IPS DF 6.9 (cell line): ENCODE results near the gene PLCH2.

Experiments used
- DNase-seq: peaks from one replicate; pipeline ENCODE4 v3.0.0-alpha.2; 2013; ENCODE audit warnings: low read depth, low spot score
- H3K27ac ChIP-seq: one replicate; pipeline ENCODE4 v1.5.1; 2013; ENCODE audit warnings: low read length, control low read depth
- H3K27me3 ChIP-seq: 2 replicates; pipeline ENCODE4 v1.6.1; 2013; ENCODE audit warnings: mild to moderate bottlenecking, low read length; ENCODE audit not compliant: control insufficient read depth, insufficient read depth
- H3K36me3 ChIP-seq: 2 replicates; pipeline ENCODE4 v1.6.1; 2013; ENCODE audit warnings: low read length; ENCODE audit not compliant: control insufficient read depth, insufficient read depth
- H3K4me1 ChIP-seq: 2 replicates; pipeline ENCODE4 v1.6.1; 2013; ENCODE audit warnings: low read length; ENCODE audit not compliant: control insufficient read depth, insufficient read depth
- H3K4me3 ChIP-seq: 2 replicates; pipeline ENCODE4 v1.5.1; 2013; ENCODE audit warnings: mild to moderate bottlenecking, low read length
- H3K9me3 ChIP-seq: 2 replicates; pipeline ENCODE4 v1.6.1; 2013; ENCODE audit warnings: low read length, inconsistent platforms; ENCODE audit not compliant: control insufficient read depth, insufficient read depth
- WGBS: extraction: QIAGEN DNeasy Blood & Tissue Kit; methylation state at CpG from one replicate; pipeline ENCODE4 v1.1.7; 2013; ENCODE audit warnings: mixed read lengths, missing lambda C conversion rate; ENCODE audit not compliant: insufficient read length, insufficient coverage; 5-methylcytosine and 5-hydroxymethylcytosine counted together

Gene PLCH2

GRCh38 chr1:2497891-2498290, 21.8 kb downstream of the PLCH2 start:
- WGBS, result no CpG with 5 or more reads among the region's 4 CpGs
- Histone ChIP-seq H3K4me3 (no peak overlapping the region), H3K36me3 (no peaks in the 10 kb centered on the region; the same call in 1 of the 2 replicates), H3K27me3 (no peaks in the 10 kb centered on the region), H3K9me3 (no peaks in the 10 kb centered on the region), H3K4me1 (no peaks in the 10 kb centered on the region), H3K27ac (no peak overlapping the region)
- DNase-seq, result no peak

DNA sequence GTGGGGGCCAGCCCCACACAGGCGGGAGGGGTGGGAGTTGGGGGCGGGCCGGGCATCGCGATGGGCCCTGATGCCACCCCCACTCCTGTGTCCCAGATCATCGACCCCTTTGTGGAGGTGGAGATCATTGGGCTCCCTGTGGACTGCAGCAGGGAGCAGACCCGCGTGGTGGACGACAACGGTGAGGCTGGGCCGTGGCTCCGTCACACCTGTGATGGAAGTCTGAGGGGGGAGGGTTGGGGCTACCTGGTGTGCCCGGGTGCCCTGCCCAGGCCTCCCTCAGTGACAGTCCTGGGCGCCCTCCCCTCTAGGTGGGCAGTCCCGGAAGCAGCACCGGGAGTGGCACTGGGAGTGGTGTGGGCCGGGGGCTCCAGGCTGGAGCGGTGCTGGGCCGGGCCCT, 22.6 kb downstream of the PLCH2 start:
- no peaks in the 10 kb centered on the region; the same call in 1 of the 2 replicates for H3K36me3 ChIP-seq
- H3K4me3 ChIP-seq, result no peak overlapping the region
- no peak for DNase-seq
- no CpG with 5 or more reads among the region's 19 CpGs for WGBS
- H3K4me1 ChIP-seq, result no peaks in the 10 kb centered on the region
- no peaks in the 10 kb centered on the region for H3K27me3 ChIP-seq
- no peaks in the 10 kb centered on the region for H3K9me3 ChIP-seq
- H3K27ac ChIP-seq, result no peak overlapping the region

- Histone ChIP-seq H3K27me3 (no peaks in the 10 kb centered on the region), H3K27ac (no peak overlapping the region), H3K4me3 (no peak overlapping the region), H3K36me3 (no peaks in the 10 kb centered on the region; the same call in 1 of the 2 replicates), H3K9me3 (no peaks in the 10 kb centered on the region), H3K4me1 (no peaks in the 10 kb centered on the region)
- WGBS, result no CpG with 5 or more reads among the region's 4 CpGs
- no peak for DNase-seq
Observed at GRCh38 chr1:2499260-2499659, 23.2 kb downstream of the PLCH2 start.

- WGBS, result no CpG with 5 or more reads among the region's 19 CpGs
- DNase-seq, result no peak
- no peak overlapping the region for H3K27ac ChIP-seq
- H3K4me3 ChIP-seq, result no peak overlapping the region
- H3K9me3 ChIP-seq, result no peaks in the 10 kb centered on the region
- H3K27me3 ChIP-seq, result no peaks in the 10 kb centered on the region
- H3K36me3 ChIP-seq, result no peaks in the 10 kb centered on the region; the same call in 1 of the 2 replicates
- no peaks in the 10 kb centered on the region for H3K4me1 ChIP-seq
Observed at GRCh38 chr1:2499986-2500596, 24.0 kb downstream of the PLCH2 start.

DNA sequence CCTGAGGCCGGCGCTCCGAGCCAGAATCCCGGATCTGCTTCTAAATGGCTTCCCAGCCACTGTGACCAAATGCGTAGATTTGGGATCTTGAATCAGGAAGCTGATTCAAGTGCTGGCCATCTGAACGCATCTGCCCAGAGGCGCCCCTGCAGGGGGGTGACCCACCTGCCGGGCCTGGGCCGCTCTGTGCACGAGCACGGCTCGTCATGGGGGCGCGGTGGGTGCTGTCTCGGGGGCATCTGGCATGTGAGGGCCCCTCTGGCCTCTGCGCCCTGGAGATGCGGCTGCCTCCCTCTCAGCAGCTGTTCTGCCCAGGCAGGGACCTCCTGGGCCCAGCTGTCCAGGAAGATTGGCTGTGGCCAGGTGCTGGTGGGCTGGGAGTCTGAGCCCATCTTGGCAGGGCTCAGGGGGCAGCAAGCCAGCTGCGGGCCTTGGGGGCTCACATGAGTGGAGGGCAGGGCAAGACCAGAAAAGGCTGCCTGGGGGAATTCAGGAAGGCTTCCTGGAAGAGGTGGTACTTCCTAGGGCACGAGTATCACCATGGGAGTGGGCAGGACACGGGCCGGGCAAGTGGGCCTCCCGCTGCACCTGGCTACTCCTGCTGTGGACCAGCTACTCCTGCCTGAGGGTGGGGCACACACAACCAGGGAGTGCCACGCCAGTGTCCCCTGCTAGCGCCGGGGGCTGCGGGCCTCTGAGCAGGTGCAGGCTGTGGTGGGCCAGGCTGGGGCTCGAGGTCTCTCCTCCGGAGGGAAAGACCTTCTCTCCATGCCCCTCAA, 25.1 kb downstream of the PLCH2 start:
- no peaks in the 10 kb centered on the region for H3K9me3 ChIP-seq
- DNase-seq, result no peak
- no peak overlapping the region for H3K4me3 ChIP-seq
- WGBS, result no CpG with 5 or more reads among the region's 28 CpGs
- H3K27me3 ChIP-seq, result no peaks in the 10 kb centered on the region
- no peak overlapping the region for H3K27ac ChIP-seq
- H3K4me1 ChIP-seq, result no peaks in the 10 kb centered on the region
- H3K36me3 ChIP-seq, result no peaks in the 10 kb centered on the region; the same call in 1 of the 2 replicates

- no peaks in the 10 kb centered on the region; the same call in 1 of the 2 replicates for H3K36me3 ChIP-seq
- no peak overlapping the region for H3K4me3 ChIP-seq
- H3K4me1 ChIP-seq, result no peaks in the 10 kb centered on the region
- WGBS, result no CpG with 5 or more reads among the region's 7 CpGs
- H3K27me3 ChIP-seq, result no peaks in the 10 kb centered on the region
- H3K9me3 ChIP-seq, result no peaks in the 10 kb centered on the region
- H3K27ac ChIP-seq, result no peak overlapping the region
- no peak for DNase-seq
Observed at GRCh38 chr1:2501820-2502119, 25.7 kb downstream of the PLCH2 start.

GRCh38 chr1:2502210-2502609, 26.1 kb downstream of the PLCH2 start:
- Histone ChIP-seq H3K27ac (no peak overlapping the region), H3K4me3 (no peak overlapping the region), H3K9me3 (no peaks in the 10 kb centered on the region), H3K4me1 (no peaks in the 10 kb centered on the region), H3K27me3 (no peaks in the 10 kb centered on the region), H3K36me3 (no peaks in the 10 kb centered on the region; the same call in 1 of the 2 replicates)
- no CpG with 5 or more reads among the region's 34 CpGs for WGBS
- no peak for DNase-seq

DNA sequence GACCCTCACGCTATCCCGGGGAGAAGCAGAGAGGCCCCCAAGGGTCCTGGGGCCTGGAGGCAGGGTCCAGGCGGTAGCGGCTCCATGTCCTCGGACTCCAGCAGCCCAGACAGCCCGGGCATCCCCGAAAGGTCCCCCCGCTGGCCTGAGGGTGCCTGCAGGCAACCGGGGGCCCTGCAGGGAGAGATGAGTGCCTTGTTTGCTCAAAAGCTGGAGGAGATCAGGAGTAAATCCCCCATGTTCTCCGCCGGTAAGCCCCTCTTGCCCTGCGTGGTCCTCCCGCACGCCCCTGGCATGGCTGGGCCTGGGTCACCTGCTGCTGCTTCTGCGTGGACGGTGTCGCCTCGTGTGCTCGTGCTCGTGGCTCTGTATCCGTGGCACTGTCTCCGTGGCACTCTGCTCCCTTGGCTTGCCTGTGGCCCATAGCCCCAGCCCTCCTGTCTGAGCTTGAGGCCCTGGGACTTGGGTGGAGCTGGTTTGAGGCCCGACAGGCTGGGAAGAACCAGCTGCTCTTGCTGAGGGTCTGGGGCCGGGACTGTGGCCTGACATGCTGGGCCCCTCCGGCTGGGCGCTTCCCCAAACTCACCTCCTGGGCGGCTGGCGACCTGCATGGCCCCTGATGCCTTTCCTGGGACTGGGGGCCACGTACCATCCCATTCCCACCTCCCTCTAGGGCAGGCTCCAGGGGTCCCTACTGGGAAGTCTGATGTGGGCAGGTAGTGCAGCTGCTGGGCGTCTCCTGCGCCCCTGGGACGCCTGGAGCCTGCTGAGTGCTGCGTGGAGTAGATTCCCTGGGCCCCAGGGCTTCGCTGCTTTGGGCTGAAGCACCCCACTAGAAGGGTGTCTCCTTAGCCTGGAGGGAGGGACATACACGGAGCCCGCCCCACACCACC, 26.8 kb downstream of the PLCH2 start:
- H3K36me3 ChIP-seq, result no peaks in the 10 kb centered on the region
- no peaks in the 10 kb centered on the region for H3K4me1 ChIP-seq
- H3K4me3 ChIP-seq, result no peak overlapping the region
- no peak overlapping the region for H3K27ac ChIP-seq
- H3K9me3 ChIP-seq, result no peaks in the 10 kb centered on the region
- no CpG with 5 or more reads among the region's 36 CpGs for WGBS
- no peak for DNase-seq
- H3K27me3 ChIP-seq, result no peaks in the 10 kb centered on the region

DNA sequence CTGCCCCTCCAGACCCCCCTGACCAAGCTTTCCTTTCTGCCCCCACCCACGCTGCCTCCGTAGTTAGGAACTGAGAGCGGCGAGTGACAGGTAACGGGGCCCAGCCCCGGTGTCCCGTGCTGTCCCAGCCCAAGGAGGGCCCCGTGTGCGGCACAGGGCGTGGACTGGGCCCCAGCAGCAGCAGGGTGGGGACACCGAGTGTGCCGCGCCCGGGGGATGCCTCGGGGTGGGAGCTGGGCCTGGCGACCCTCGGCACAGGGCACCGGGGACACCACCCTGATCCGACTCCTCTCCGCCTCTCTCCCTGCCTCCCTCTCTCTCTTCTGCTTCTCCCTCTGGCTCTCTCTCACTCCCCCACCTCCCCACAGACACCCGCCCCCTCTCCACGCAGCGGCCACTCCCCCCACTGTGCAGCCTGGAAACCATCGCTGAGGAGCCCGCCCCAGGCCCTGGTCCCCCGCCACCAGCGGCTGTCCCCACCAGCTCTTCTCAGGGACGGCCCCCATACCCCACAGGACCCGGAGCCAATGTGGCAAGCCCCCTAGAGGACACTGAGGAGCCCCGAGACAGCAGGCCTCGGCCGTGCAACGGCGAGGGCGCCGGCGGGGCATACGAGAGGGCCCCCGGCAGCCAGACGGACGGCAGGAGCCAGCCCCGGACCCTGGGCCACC, 27.6 kb downstream of the PLCH2 start:
- H3K27me3 ChIP-seq, result no peaks in the 10 kb centered on the region
- no peaks in the 10 kb centered on the region for H3K4me1 ChIP-seq
- H3K4me3 ChIP-seq, result no peak overlapping the region
- no peak for DNase-seq
- peaks cover 2% of the 10 kb centered on the region for H3K36me3 ChIP-seq
- H3K27ac ChIP-seq, result no peak overlapping the region
- WGBS, result no CpG with 5 or more reads among the region's 42 CpGs
- no peaks in the 10 kb centered on the region for H3K9me3 ChIP-seq
